ENCODE measurements around the gene PAQR5. TPM values are rescaled to one million over a fixed set of nuclear protein-coding genes. Genes with fewer than 3 reads are reported as not detected.

The PAQR5 gene
- total RNA-seq, 1 experiment from 2014 or later = 34.0 TPM

DNA sequence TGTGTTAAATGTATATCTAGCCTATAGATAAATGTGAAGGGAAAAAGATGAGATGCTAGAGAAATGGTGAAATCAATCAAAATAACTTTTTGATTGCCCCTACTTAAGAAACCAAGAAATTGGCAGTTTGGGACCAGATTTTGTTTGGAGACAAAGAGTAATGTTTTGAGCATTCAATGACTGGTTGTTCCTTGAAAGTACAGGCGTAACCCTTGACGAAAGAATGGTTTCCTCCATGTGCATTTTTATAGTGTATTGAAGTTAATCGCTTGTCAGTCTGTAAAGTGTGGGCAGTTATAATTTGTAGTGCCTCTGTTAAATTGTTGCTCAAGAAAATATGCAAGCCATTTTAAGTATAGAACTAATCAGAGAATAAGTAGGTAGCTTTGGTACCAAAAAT lies 116.7 kb downstream of the PAQR5 start:
- Histone ChIP-seq H3K4me1 (ENCODE audit: control insufficient read depth in 1 of 2, insufficient read depth in 2 of 2, low read length in 2 of 2) (peaks cover 0 to 26% of the 10 kb centered on the region in 2 experiments; a peak in 3 of 4 replicates), H3K9me2 (ENCODE audit: insufficient read depth) (no peaks in the 10 kb centered on the region), H4K20me1 (ENCODE audit: insufficient read depth) (no peaks in the 10 kb centered on the region; the same call in 1 of the 2 replicates), H3K79me2 (ENCODE audit: insufficient read depth, low read length) (peaks cover 66% of the 10 kb centered on the region), H3K9me3 (ENCODE audit: control insufficient read depth in 1 of 2, insufficient read depth in 1 of 2, low read depth in 1 of 2, low read length in 2 of 2) (no peaks in the 10 kb centered on the region), H3K4me3 (replicated peaks in 1 of 2; ENCODE audit: low read depth in 1 of 2, low read length in 2 of 2) (peak overlapping the region; percentile 89 to 92), H3K27me3 (ENCODE audit: insufficient read depth, low read length) (no peaks in the 10 kb centered on the region), H3K4me2 (ENCODE audit: low read length) (peak overlapping the region; percentile 81), H2AFZ (ENCODE audit: low read depth, low read length, poor library complexity, severe bottlenecking) (no peak overlapping the region), H3K36me3 (ENCODE audit: control insufficient read depth in 1 of 2, insufficient read depth in 2 of 2, low read length in 2 of 2) (peaks cover 18 to 32% of the 10 kb centered on the region in 2 experiments), H3K9ac (ENCODE audit: low read length) (peak overlapping the region; percentile 94), H3K27ac (ENCODE audit: low read depth, low read length) (peak overlapping the region; percentile 83; the same call in 1 of the 2 replicates)
- RAD21 ChIA-PET (ENCODE audit: low non-redundant PET in 1 of 2, low total read pairs in 2 of 2, uncharacterized antibody in 2 of 2, unreplicated experiment in 2 of 2) = no interaction called here
- TF ChIP-seq SIN3A (IDR thresholded peaks at IDR 0.05; ENCODE audit: low read depth) (no peak), POLR2A (IDR thresholded peaks at IDR 0.05; ENCODE audit: borderline replicate concordance, extremely low read depth, insufficient read depth, insufficient read length) (no peak), ELF1 (IDR thresholded peaks at IDR 0.05; ENCODE audit: borderline replicate concordance, low read depth) (no peak), EZH2 (IDR thresholded peaks at IDR 0.05) (no peak), TCF7L2 (IDR thresholded peaks at IDR 0.05; ENCODE audit: borderline replicate concordance, extremely low read depth, insufficient read depth, insufficient read length) (no peak)
- TF ChIP-seq, protein P1, sequence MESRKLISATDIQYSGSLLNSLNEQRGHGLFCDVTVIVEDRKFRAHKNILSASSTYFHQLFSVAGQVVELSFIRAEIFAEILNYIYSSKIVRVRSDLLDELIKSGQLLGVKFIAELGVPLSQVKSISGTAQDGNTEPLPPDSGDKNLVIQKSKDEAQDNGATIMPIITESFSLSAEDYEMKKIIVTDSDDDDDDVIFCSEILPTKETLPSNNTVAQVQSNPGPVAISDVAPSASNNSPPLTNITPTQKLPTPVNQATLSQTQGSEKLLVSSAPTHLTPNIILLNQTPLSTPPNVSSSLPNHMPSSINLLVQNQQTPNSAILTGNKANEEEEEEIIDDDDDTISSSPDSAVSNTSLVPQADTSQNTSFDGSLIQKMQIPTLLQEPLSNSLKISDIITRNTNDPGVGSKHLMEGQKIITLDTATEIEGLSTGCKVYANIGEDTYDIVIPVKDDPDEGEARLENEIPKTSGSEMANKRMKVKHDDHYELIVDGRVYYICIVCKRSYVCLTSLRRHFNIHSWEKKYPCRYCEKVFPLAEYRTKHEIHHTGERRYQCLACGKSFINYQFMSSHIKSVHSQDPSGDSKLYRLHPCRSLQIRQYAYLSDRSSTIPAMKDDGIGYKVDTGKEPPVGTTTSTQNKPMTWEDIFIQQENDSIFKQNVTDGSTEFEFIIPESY (IDR thresholded peaks at IDR 0.05; ENCODE audit: extremely low read depth, insufficient replicate concordance, low read length) = no peak
- TF ChIP-seq, protein P2, sequence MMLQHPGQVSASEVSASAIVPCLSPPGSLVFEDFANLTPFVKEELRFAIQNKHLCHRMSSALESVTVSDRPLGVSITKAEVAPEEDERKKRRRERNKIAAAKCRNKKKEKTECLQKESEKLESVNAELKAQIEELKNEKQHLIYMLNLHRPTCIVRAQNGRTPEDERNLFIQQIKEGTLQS (IDR thresholded peaks at IDR 0.05) = no peak
- intact Hi-C loops (cut with micrococcal nuclease) = no loop called here
- DNase-seq (ENCODE audit: low read depth, low spot score) (no peak), ATAC-seq (no peak)
- POLR2A ChIA-PET = interaction anchor here (1.6 kb wide), 1 partner anchor 16 kb away, joined by 5 read pairs; no protein-coding TSS in a partner anchor
- CTCF ChIA-PET = no interaction called here
- BruUV-seq (replicated peaks) = TSS peak; percentile 76

Measured in HCT116 (cell line).